EL (cell line): Measurements from ENCODE around the gene ZNFX1.
"Not testable (repeated sequence)": the region's sequence is repeated elsewhere in the genome, so short reads cannot be mapped to it uniquely, and the experiment has no call there.

ENCODE experiments used
- DNase-seq: peaks from one replicate; pipeline ENCODE4 v3.0.0-alpha.2; 2016

ZNFX1 gene

DNA sequence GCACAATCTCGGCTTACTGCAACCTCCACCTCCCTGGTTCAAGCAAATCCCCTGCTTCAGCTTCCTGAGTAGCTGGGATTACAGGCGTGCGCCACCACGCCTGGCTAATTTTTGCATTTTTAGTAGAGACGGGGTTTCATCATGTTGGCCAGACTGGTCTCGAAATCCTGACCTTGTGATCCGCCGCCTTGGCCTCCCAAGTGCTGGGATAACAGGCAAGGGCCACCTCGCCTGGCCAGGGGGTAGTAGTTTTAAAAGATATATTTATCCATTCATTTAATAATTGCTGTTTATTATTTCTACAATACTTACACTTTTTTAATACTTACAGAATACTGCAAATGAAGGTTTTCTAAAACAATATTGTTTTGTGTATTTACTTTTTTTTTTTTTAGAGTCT, 74.1 kb downstream of the ZNFX1 start:
- no peak for DNase-seq

DNA sequence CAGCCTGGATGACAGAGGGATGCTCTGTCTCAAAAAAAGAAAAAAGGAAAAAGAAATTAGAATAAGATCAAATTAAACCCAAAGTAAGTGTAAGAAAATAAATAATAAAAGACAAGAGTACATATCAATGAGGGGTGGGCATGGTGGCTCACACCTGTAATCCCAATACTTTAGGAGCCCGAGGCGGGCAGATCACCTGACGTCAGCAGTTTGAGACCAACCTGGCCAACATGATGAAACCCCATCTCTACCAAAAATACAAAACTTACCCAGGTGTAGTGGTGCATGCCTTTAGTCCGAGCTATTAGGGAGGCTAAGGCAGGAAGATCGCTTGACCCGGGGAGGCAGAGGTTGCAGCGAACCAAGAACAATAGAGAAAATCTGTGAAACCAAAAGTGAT, 74.8 kb downstream of the ZNFX1 start:
- no peak for DNase-seq

DNA sequence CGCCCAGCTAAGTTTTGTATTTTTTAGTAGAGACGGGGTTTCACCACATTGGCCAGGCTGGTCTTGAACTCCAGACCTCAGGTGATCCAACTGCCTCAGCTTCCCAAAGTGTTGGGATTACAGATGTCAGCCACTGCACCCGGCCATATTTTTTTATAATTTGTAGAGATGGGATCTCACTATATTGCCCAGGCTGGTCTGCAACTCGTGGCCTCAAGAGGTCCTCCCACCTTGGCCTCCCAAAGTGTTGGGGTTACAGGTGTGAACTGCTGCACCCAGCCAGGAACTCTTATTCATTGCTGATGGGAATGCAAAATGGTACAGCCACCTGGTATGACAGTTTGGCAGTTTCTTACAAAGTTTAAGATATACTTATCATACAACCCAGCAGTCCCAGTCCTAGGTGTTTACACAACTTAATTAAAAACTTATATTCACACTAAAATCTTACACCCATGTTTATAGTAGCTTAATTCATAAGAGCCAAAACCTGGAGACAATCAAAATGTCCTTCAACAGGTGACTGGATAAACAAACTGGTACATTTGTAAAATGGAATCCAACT, 78.0 kb downstream of the ZNFX1 start:
- no peak for DNase-seq

DNA sequence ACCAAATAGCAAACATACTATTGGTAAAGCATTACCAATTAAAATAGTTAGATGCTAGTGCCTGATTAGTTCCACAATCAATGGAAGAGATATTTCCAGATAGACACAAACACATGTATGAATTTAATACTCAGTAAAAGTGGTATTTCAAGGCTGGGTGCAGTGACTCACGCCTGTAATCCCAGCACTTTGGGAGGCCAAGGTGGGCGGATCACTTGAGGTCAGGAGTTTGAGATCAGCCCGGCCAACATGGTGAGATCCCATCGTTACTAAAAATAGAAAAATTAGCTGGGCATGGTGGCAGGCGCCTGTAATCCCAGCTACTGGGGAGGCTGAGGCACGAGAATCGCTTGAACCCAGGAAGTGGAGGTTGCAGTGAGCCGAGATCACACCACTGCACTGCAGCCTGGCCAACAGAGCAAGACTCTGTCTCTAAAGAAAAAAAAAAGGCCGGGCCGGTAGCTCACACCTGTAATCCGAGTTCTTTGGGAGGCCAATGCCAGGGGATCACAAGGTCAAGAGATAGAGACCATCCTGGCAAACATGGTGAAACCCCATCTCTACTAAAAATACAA, 84.8 kb downstream of the ZNFX1 start:
- not testable (repeated sequence) for DNase-seq
